ENCODE results near the gene PADI2.

Gene PADI2

DNA sequence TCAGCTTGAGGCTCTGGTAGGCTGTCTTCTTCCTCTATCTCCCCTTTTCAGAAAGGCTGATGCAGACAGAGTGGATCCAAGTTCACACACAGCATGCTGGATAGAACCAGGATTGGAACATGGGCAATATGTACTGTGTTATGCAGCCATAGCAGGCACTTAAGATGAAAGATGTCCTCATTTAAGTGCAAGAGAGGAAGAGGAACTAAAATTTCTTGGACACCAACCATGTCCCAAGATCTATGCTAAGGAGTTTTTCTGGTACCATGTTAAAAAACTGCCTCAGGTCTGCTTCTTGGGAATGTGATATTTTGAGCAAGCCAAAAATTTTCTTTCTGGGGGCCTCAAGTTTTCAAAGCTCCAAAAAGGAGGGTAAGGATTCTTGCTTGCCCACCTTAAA is 66.6 kb downstream of the PADI2 start:
- Histone ChIP-seq H3K36me3 (ENCODE audit: insufficient read depth, low read length) (peaks cover 26% of the 10 kb centered on the region), H3K27ac (ENCODE audit: low read depth, low read length) (no peak overlapping the region), H3K27me3 (ENCODE audit: insufficient read depth, low read length) (no peaks in the 10 kb centered on the region), H3K4me1 (ENCODE audit: insufficient read depth, low read length) (peaks cover 9% of the 10 kb centered on the region; the same call in 1 of the 2 replicates), H3K9me3 (ENCODE audit: insufficient read depth, low read depth, low read length) (no peaks in the 10 kb centered on the region), H3K4me3 (ENCODE audit: low read length) (peak overlapping the region; percentile 95), H3K9ac (ENCODE audit: low read depth, low read length) (no peak overlapping the region; the same call in 1 of the 2 replicates)

DNA sequence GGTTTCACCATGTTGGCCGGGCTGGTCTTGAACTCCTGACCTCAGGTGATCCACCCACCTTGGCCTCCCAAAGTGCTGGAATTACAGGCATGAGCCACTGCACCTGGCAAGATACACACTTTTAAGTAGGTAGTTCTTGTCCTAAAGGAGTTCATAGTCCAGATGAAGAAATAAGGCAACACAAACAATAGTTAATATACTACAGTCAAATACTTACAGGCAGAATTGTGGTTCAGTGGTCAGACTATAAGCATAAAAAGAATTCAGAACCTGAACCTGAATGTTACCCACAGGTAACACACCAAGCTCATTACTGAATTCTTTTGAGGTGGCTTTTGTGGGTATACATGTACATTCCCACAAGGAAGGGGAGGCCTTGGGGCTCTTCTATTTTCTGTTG is 67.2 kb downstream of the PADI2 start:
- Histone ChIP-seq H3K27ac (ENCODE audit: low read depth, low read length) (no peak overlapping the region), H3K4me1 (ENCODE audit: insufficient read depth, low read length) (peaks cover 9% of the 10 kb centered on the region; the same call in 1 of the 2 replicates), H3K4me3 (ENCODE audit: low read length) (no peak overlapping the region), H3K27me3 (ENCODE audit: insufficient read depth, low read length) (no peaks in the 10 kb centered on the region), H3K9me3 (ENCODE audit: insufficient read depth, low read depth, low read length) (no peaks in the 10 kb centered on the region), H3K9ac (ENCODE audit: low read depth, low read length) (no peak overlapping the region), H3K36me3 (ENCODE audit: insufficient read depth, low read length) (peaks cover 26% of the 10 kb centered on the region)
- 67% methylated on average over 1 of the region's 1 CpG for WGBS

DNA sequence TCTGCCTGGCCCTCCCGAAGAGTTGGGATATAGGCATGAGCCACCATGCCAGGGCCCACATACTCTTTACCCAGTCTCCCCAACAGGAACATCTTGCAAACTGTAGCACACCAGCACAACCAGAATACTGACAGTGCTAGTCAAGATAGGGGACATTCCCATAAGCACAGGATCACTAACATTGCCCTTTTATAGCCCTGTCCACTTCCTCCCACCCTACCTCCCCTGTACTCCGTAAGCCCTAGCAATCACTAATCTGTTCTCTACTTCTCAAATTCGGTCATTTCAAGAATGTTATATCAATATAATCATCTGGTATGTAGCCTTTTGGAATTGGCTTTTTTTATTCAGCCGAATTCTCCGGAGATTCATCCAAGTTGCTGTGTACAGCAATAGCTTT is 71.3 kb downstream of the PADI2 start:
- peaks cover 9% of the 10 kb centered on the region; the same call in 1 of the 2 replicates for H3K4me1 ChIP-seq (ENCODE audit: insufficient read depth, low read length)
- H3K4me3 ChIP-seq (ENCODE audit: low read length) = no peak overlapping the region
- no peaks in the 10 kb centered on the region for H3K27me3 ChIP-seq (ENCODE audit: insufficient read depth, low read length)
- H3K9ac ChIP-seq (ENCODE audit: low read depth, low read length) = no peak overlapping the region
- H3K9me3 ChIP-seq (ENCODE audit: insufficient read depth, low read depth, low read length) = no peaks in the 10 kb centered on the region
- H3K27ac ChIP-seq (ENCODE audit: low read depth, low read length) = no peak overlapping the region
- WGBS = 98% methylated on average over 4 of the region's 5 CpGs
- peaks cover 48% of the 10 kb centered on the region for H3K36me3 ChIP-seq (ENCODE audit: insufficient read depth, low read length)

DNA sequence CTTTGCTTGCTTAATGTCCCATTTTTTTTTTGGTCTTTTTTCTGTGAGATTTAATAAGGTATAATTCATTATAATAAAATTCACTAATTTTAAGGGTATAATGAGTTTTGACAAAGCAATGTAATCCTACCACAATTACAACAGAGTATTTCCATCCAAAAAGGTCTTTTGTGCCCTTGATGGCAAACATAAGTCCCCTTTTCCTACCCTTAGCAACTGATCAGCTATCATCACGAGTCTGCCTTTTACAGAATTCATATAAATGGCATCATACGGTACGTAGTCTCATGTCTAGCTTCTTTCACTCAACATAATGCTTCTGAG is 73.0 kb downstream of the PADI2 start:
- Histone ChIP-seq H3K36me3 (ENCODE audit: insufficient read depth, low read length) (peaks cover 59% of the 10 kb centered on the region), H3K9me3 (ENCODE audit: insufficient read depth, low read depth, low read length) (no peaks in the 10 kb centered on the region), H3K4me1 (ENCODE audit: insufficient read depth, low read length) (peaks cover 4% of the 10 kb centered on the region; the same call in 1 of the 2 replicates), H3K4me3 (ENCODE audit: low read length) (no peak overlapping the region), H3K9ac (ENCODE audit: low read depth, low read length) (no peak overlapping the region), H3K27ac (ENCODE audit: low read depth, low read length) (no peak overlapping the region), H3K27me3 (ENCODE audit: insufficient read depth, low read length) (no peaks in the 10 kb centered on the region)
- WGBS = 78% methylated on average over 3 of the region's 3 CpGs

DNA sequence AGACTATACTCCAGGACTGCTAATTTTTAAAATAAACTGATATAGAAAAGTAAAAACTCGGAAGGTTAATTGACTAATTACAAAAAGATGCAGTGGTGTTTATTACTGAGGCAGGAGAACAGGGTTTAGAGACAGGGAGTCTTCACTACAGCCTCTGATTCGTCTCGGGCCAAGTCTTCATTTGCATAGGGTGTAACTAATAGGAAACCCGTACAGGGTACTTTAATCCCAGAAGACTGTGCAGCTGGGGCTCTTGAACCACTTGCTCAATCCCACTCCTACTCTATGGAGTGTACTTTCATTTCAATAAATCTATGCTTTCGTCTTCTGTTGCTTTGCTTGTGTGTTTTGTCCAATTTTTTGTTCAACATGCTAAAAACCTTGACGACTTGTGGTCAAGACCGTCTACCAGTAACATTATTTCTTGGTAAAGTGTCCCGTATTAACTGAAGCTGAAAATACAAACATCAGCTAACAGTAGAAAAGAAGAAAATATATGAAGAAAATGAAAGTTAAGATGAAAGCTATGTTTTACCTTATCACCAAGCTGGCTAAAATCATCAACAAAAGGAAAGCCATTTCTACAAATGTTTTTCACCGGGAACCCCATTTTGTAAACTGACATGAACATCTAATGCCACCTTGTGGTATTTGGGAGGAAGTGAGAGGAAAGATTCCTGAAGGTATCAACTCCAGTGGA is 73.5 kb downstream of the PADI2 start:
- H3K27me3 ChIP-seq (ENCODE audit: insufficient read depth, low read length) = no peaks in the 10 kb centered on the region
- H3K4me3 ChIP-seq (ENCODE audit: low read length) = no peak overlapping the region
- no peak overlapping the region for H3K9ac ChIP-seq (ENCODE audit: low read depth, low read length)
- H3K4me1 ChIP-seq (ENCODE audit: insufficient read depth, low read length) = peaks cover 4% of the 10 kb centered on the region; the same call in 1 of the 2 replicates
- H3K36me3 ChIP-seq (ENCODE audit: insufficient read depth, low read length) = peaks cover 54% of the 10 kb centered on the region
- 76% methylated on average over 8 of the region's 9 CpGs for WGBS
- no peak overlapping the region for H3K27ac ChIP-seq (ENCODE audit: low read depth, low read length)
- H3K9me3 ChIP-seq (ENCODE audit: insufficient read depth, low read depth, low read length) = no peaks in the 10 kb centered on the region

DNA sequence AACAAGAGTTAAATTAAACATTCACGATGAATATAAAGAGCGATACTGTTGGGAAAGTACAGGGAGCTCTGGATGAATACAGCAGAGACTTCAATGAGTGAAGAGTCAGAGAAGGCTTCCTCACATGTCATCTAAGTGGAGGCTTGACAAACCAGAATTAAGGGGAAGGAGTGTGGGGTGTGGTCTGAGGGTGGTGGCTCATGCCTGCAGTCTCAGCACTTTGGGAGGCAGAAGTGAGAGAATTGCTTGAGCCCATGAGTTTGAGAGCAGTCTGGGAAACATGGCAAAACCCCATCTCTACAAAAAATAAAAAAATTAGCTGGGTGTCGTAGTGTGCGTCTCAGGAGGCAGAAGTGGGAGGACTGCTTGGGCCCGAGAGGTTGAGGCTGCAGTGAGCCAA is 74.1 kb downstream of the PADI2 start:
- peaks cover 55% of the 10 kb centered on the region for H3K36me3 ChIP-seq (ENCODE audit: insufficient read depth, low read length)
- H3K27ac ChIP-seq (ENCODE audit: low read depth, low read length) = no peak overlapping the region
- H3K4me3 ChIP-seq (ENCODE audit: low read length) = no peak overlapping the region
- H3K9me3 ChIP-seq (ENCODE audit: insufficient read depth, low read depth, low read length) = no peaks in the 10 kb centered on the region
- no peak overlapping the region for H3K9ac ChIP-seq (ENCODE audit: low read depth, low read length)
- WGBS = 77% methylated on average over 5 of the region's 5 CpGs
- peaks cover 4% of the 10 kb centered on the region; the same call in 1 of the 2 replicates for H3K4me1 ChIP-seq (ENCODE audit: insufficient read depth, low read length)
- no peaks in the 10 kb centered on the region for H3K27me3 ChIP-seq (ENCODE audit: insufficient read depth, low read length)

DNA sequence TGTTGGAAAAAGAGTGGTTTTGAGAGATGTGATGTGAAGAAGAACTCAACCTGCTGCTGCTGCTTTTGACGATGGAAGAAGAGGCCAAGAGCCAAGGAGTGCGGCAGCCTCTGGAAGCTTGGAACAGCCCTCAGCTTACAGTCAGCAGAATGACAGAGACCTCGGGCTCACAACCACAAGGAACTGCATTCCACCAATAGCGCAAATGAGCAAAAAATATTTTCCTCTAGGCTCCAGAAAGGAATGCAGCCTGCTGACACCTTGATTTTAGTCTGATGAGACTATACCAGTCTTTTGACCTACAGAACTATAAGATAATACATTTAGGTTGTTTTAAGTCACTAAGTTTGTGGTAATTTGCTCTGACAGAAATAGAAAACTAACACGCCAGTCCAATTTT is 75.6 kb downstream of the PADI2 start:
- H3K36me3 ChIP-seq (ENCODE audit: insufficient read depth, low read length) = peaks cover 57% of the 10 kb centered on the region
- H3K9ac ChIP-seq (ENCODE audit: low read depth, low read length) = no peak overlapping the region
- H3K4me3 ChIP-seq (ENCODE audit: low read length) = no peak overlapping the region
- no peaks in the 10 kb centered on the region for H3K9me3 ChIP-seq (ENCODE audit: insufficient read depth, low read depth, low read length)
- 69% methylated on average over 4 of the region's 5 CpGs for WGBS
- peaks cover 4% of the 10 kb centered on the region; the same call in 1 of the 2 replicates for H3K4me1 ChIP-seq (ENCODE audit: insufficient read depth, low read length)
- H3K27ac ChIP-seq (ENCODE audit: low read depth, low read length) = no peak overlapping the region
- H3K27me3 ChIP-seq (ENCODE audit: insufficient read depth, low read length) = no peaks in the 10 kb centered on the region

DNA sequence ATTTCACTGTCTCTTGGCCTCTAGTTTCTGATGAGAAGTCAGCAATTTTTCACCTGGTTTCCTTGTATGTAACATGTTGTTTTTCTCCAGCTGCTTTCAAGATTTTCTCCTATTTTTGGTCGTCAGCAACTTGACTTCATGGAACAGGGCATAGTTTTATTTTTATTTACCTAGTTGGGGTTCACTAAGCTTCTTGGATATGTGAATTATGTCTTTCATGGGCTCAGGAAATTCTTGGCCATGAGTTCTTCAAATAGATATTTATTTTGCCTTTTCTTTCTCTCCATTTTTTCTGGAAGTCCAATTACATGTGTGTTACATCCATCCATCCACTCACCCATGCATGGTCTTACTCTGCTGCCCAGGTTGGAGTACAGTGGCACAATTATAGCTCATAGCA is 79.1 kb downstream of the PADI2 start:
- Histone ChIP-seq H3K4me1 (ENCODE audit: insufficient read depth, low read length) (no peaks in the 10 kb centered on the region), H3K27me3 (ENCODE audit: insufficient read depth, low read length) (no peaks in the 10 kb centered on the region), H3K27ac (ENCODE audit: low read depth, low read length) (no peak overlapping the region), H3K36me3 (ENCODE audit: insufficient read depth, low read length) (peaks cover 75% of the 10 kb centered on the region), H3K9me3 (ENCODE audit: insufficient read depth, low read depth, low read length) (no peaks in the 10 kb centered on the region), H3K4me3 (ENCODE audit: low read length) (no peak overlapping the region), H3K9ac (ENCODE audit: low read depth, low read length) (no peak overlapping the region)
- 95% methylated on average over 1 of the region's 1 CpG for WGBS

DNA sequence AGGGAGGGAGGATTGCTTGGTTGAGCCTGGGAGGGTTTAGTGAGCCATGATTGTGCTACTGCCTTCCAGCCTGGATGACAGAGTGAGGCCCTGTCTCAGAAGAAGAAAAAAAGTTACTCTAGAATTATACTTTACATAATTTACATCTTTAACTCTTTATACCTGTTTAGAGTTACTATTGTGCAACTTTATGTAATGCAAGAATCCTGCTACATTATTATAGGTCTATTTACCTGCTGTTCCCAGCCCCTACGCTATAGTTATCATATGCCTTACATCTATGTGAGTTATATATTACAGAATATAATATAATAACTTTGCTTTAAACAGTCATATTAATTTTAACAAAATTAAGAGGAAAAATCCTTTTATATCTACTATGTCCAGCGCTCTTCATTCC is 79.7 kb downstream of the PADI2 start:
- no peak overlapping the region for H3K27ac ChIP-seq (ENCODE audit: low read depth, low read length)
- H3K27me3 ChIP-seq (ENCODE audit: insufficient read depth, low read length) = no peaks in the 10 kb centered on the region
- H3K4me3 ChIP-seq (ENCODE audit: low read length) = no peak overlapping the region
- H3K36me3 ChIP-seq (ENCODE audit: insufficient read depth, low read length) = peaks cover 68% of the 10 kb centered on the region
- H3K9me3 ChIP-seq (ENCODE audit: insufficient read depth, low read depth, low read length) = no peaks in the 10 kb centered on the region
- no peak overlapping the region for H3K9ac ChIP-seq (ENCODE audit: low read depth, low read length)
- WGBS = 100% methylated on average over 1 of the region's 2 CpGs
- H3K4me1 ChIP-seq (ENCODE audit: insufficient read depth, low read length) = no peaks in the 10 kb centered on the region

DNA sequence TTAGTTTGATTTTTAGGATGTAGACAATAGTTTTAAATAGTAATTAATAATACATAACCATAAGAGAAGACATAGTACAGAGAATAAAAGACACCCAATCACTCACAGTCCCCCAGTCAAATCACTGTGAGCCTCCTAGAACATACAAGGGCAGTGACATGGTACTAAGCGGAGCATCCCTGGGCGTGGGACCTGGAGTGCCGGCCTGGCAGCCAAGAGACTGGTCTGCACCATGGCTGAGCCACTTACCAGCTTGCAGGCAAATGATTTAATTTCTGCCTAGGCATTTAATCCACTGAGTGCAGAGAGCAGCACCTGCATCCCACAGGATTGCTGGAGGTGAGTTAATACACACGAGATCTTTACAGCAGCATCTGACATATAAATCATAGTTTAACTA is 85.8 kb downstream of the PADI2 start:
- 94% methylated on average over 4 of the region's 4 CpGs for WGBS
- H3K36me3 ChIP-seq (ENCODE audit: insufficient read depth, low read length) = peaks cover 62% of the 10 kb centered on the region
- H3K4me1 ChIP-seq (ENCODE audit: insufficient read depth, low read length) = no peaks in the 10 kb centered on the region
- H3K9me3 ChIP-seq (ENCODE audit: insufficient read depth, low read depth, low read length) = no peaks in the 10 kb centered on the region
- no peak overlapping the region for H3K9ac ChIP-seq (ENCODE audit: low read depth, low read length)
- no peaks in the 10 kb centered on the region for H3K27me3 ChIP-seq (ENCODE audit: insufficient read depth, low read length)
- H3K4me3 ChIP-seq (ENCODE audit: low read length) = no peak overlapping the region
- H3K27ac ChIP-seq (ENCODE audit: low read depth, low read length) = no peak overlapping the region

DNA sequence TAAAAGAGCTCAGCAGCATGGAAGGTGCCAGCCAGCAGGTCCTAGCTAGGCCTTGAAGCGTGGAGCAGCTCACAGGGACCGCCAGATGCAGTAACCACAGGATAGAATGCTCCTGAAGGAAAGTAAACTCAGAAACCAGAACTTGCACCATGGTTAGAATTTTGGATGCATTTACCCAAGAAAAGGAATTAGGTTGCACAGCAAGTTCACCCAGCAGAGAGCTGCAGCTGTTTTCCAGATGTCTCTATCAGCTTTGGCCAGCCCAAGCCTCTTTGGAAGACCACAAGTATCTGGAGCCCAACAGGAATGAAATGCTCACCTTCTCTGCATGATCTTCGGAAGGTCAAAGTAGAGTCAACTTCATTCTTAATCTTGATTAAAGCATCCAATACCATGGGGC is 86.5 kb downstream of the PADI2 start:
- 97% methylated on average over 3 of the region's 3 CpGs for WGBS
- Histone ChIP-seq H3K27ac (ENCODE audit: low read depth, low read length) (no peak overlapping the region), H3K4me1 (ENCODE audit: insufficient read depth, low read length) (no peaks in the 10 kb centered on the region), H3K9me3 (ENCODE audit: insufficient read depth, low read depth, low read length) (no peaks in the 10 kb centered on the region), H3K4me3 (ENCODE audit: low read length) (no peak overlapping the region), H3K9ac (ENCODE audit: low read depth, low read length) (no peak overlapping the region), H3K27me3 (ENCODE audit: insufficient read depth, low read length) (no peaks in the 10 kb centered on the region), H3K36me3 (ENCODE audit: insufficient read depth, low read length) (peaks cover 64% of the 10 kb centered on the region)

DNA sequence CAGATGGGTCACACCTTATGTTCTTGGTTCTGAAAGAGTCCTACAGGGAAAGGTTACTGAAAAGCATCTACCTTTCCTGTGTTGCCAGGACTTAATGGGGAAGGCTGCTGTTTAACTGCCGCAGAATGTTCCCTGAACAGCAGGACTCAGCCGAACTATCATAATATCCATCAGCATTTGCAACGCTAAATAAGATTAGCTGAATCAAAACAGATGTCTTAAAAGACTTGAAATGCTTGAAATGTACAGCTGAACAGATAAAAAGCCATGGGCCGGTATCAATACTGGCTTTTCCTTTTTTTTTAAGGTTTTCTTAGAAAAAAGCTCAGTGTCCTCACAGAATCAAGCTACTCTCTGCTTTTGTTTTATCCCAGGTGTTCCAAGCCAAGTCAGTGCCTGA is 87.8 kb downstream of the PADI2 start:
- H3K4me1 ChIP-seq (ENCODE audit: insufficient read depth, low read length) = no peaks in the 10 kb centered on the region
- 95% methylated on average over 4 of the region's 4 CpGs for WGBS
- peaks cover 73% of the 10 kb centered on the region for H3K36me3 ChIP-seq (ENCODE audit: insufficient read depth, low read length)
- no peak overlapping the region for H3K4me3 ChIP-seq (ENCODE audit: low read length)
- no peaks in the 10 kb centered on the region for H3K27me3 ChIP-seq (ENCODE audit: insufficient read depth, low read length)
- H3K9me3 ChIP-seq (ENCODE audit: insufficient read depth, low read depth, low read length) = no peaks in the 10 kb centered on the region
- no peak overlapping the region for H3K9ac ChIP-seq (ENCODE audit: low read depth, low read length)
- H3K27ac ChIP-seq (ENCODE audit: low read depth, low read length) = no peak overlapping the region

Data from HUES64 (cell line).